K562 (cell line): ENCODE results near the gene COL24A1. TPM values are rescaled to one million over a fixed set of nuclear protein-coding genes. Genes with fewer than 3 reads are reported as not detected.

ENCODE experiments used
- ATAC-seq: fragments of 200-7000 bp; cut with Tn5 transposase; 3 replicates; pipeline ENCODE4 v1.9.1; 2020; ENCODE audit warnings: moderate library complexity
- BruUV-seq: library from RNA; stranded (reverse); fragments of 400-500 nt; replicated peaks from 2 replicates; lab custom pipeline; 2021; lab: Mats Ljungman, UMichigan
- CTCF ChIA-PET: fragments of 300-600 bp; formaldehyde crosslinking; extraction: SDS; loops from one replicate; lab custom pipeline; 2021; ENCODE audit warnings: low intra/inter-chr PET ratio; lab: Yijun Ruan, JAX
- POLR2A ChIA-PET: fragments of 300-600, 350-650 bp; sonication (Branson Sonifier 250); formaldehyde crosslinking; extraction: SDS; loops from one replicate; lab custom pipeline; 2021; ENCODE audit warnings: antibody characterized with exemption, inconsistent platforms; lab: Yijun Ruan, JAX
- DNase-seq, 4 experiments: peaks; one replicate each; pipeline versions ENCODE4 v3.0.0 to v3.0.0-alpha.2; 2011 to 2018; ENCODE audit warnings: low spot score in 3 of 4, mixed read lengths in 3 of 4; ENCODE audit errors: extremely low read depth in 1 of 4
- FAIRE-seq: peaks from 2 replicates; lab custom pipeline; 2011; peaks lifted over from hg19 to GRCh38; lab: Jason Lieb, UNC
- H2AFZ ChIP-seq: 2 replicates; pipeline ENCODE4 v1.6.0; 2011; ENCODE audit warnings: low read depth, low read length, control low read depth, inconsistent platforms
- H3K27ac ChIP-seq: fragments of 200-600 bp; 3 replicates; pipeline ENCODE4 v1.8.0; 2011; ENCODE audit warnings: low read depth, mild to moderate bottlenecking, control low read depth, inconsistent platforms, low read length, moderate library complexity, mixed read lengths; ENCODE audit errors: extremely low read depth
- H3K27me3 ChIP-seq, 2 experiments: fragments of 300-600 bp in 1 of 2; 2 replicates in 1 of 2; 3 replicates in 1 of 2; pipeline versions ENCODE4 v1.6.0 to v1.8.0; 2011; ENCODE audit warnings: inconsistent platforms in 2 of 2, low read length in 2 of 2, mild to moderate bottlenecking in 1 of 2, mixed read lengths in 1 of 2, moderate library complexity in 1 of 2; ENCODE audit not compliant: control insufficient read depth in 2 of 2, insufficient read depth in 2 of 2
- H3K36me3 ChIP-seq: fragments of 300-600 bp; 3 replicates; pipeline ENCODE4 v1.8.0; 2011; ENCODE audit warnings: mild to moderate bottlenecking, low read length, inconsistent platforms; ENCODE audit not compliant: control insufficient read depth, insufficient read depth
- H3K4me1 ChIP-seq, 2 experiments: fragments of 200-600 bp in 1 of 2; replicated peaks in 1 of 2; 2 replicates in 1 of 2; 3 replicates in 1 of 2; pipeline versions ENCODE4 v1.5.1 to v1.8.0; 2011; ENCODE audit warnings: inconsistent platforms in 2 of 2, low read length in 2 of 2, mild to moderate bottlenecking in 1 of 2, mixed read lengths in 1 of 2, moderate library complexity in 1 of 2; ENCODE audit not compliant: control insufficient read depth in 2 of 2, insufficient read depth in 2 of 2
- H3K4me2 ChIP-seq: 2 replicates; pipeline ENCODE4 v1.6.1; 2011; ENCODE audit warnings: low read length, control low read depth, inconsistent platforms, mixed read lengths; ENCODE audit not compliant: insufficient read depth
- H3K4me3 ChIP-seq: fragments of 200-600 bp; sonication (generic), shearing (Covaris generic); 2 replicates; pipeline ENCODE4 v1.5.1; 2016; ENCODE audit warnings: control low read depth, inconsistent platforms
- H3K79me2 ChIP-seq: fragments of 200-600 bp; 3 replicates; pipeline ENCODE4 v1.8.0; 2011; ENCODE audit warnings: low read length, inconsistent platforms; ENCODE audit not compliant: control insufficient read depth, insufficient read depth
- H3K9ac ChIP-seq, 2 experiments: 2 replicates each; pipeline versions ENCODE4 v1.6.0 to v1.6.1; 2011; ENCODE audit warnings: low read depth in 2 of 2, low read length in 2 of 2, control low read depth in 1 of 2, inconsistent platforms in 1 of 2, mild to moderate bottlenecking in 1 of 2, mixed read lengths in 1 of 2; ENCODE audit not compliant: insufficient read depth in 1 of 2
- H3K9me1 ChIP-seq: one replicate; pipeline ENCODE4 v1.6.0; 2011; ENCODE audit warnings: inconsistent platforms, mild to moderate bottlenecking, low read length, moderate library complexity; ENCODE audit not compliant: control insufficient read depth, insufficient read depth
- H3K9me3 ChIP-seq: replicated peaks from 2 replicates; pipeline ENCODE4 v1.5.1; 2011; ENCODE audit warnings: low read depth, low read length, inconsistent platforms; ENCODE audit not compliant: control insufficient read depth, insufficient read depth
- H4K20me1 ChIP-seq: replicated peaks from 2 replicates; pipeline ENCODE4 v1.6.1; 2011; ENCODE audit warnings: low read length, inconsistent platforms, mixed read lengths; ENCODE audit not compliant: control insufficient read depth, insufficient read depth
- EZH2 ChIP-seq: IDR thresholded peaks from 2 replicates; pipeline ENCODE4 v1.6.1; 2012; ENCODE audit warnings: low read depth, mild to moderate bottlenecking, inconsistent platforms, low read length, borderline replicate concordance
- FIP1L1 ChIP-seq: fragments of 200-400 bp; formaldehyde crosslinking; IDR thresholded peaks from 2 replicates; pipeline ENCODE4 v1.6.1; 2018; ENCODE audit warnings: mild to moderate bottlenecking, low read depth, low read length; ENCODE audit not compliant: poor library complexity, severe bottlenecking
- HEY1 ChIP-seq: fragments of 250-450 bp; sonication (Bioruptor Pico); IDR thresholded peaks from 2 replicates; pipeline ENCODE4 v1.5.0; 2020; ENCODE audit warnings: mild to moderate bottlenecking, moderate library complexity, borderline replicate concordance
- HNRNPLL ChIP-seq: fragments of 200-400 bp; formaldehyde crosslinking; IDR thresholded peaks from 2 replicates; pipeline ENCODE4 v1.6.1; 2017; ENCODE audit warnings: low read length, low read depth, mild to moderate bottlenecking; ENCODE audit not compliant: poor library complexity, severe bottlenecking
- MEF2A ChIP-seq: IDR thresholded peaks from 2 replicates; pipeline ENCODE4 v1.6.1; 2011; ENCODE audit warnings: low read depth, mild to moderate bottlenecking, low read length, moderate library complexity; ENCODE audit not compliant: control insufficient read depth
- OTX1 ChIP-seq: fragments of 450-650 bp; formaldehyde crosslinking; IDR thresholded peaks from 2 replicates; pipeline ENCODE4 v1.4.0; 2022; ENCODE audit warnings: mild to moderate bottlenecking
- POLR2A ChIP-seq: fragments of 450-650 bp; conservative IDR thresholded peaks from 2 replicates; pipeline ENCODE4 v1.6.1; 2016
- POLR3G ChIP-seq: IDR thresholded peaks from 2 replicates; pipeline ENCODE4 v1.6.1; 2011; ENCODE audit not compliant: insufficient read length, insufficient replicate concordance; ENCODE audit errors: extremely low read depth
- SMAD2 ChIP-seq: fragments of 150-350 bp; IDR thresholded peaks from 2 replicates; pipeline ENCODE4 v1.6.1; 2014; ENCODE audit warnings: low read depth, mild to moderate bottlenecking, low read length
- SRSF7 ChIP-seq: fragments of 200-400 bp; formaldehyde crosslinking; optimal IDR thresholded peaks from 2 replicates; pipeline ENCODE3; 2017; ENCODE audit warnings: mild to moderate bottlenecking, low read depth, low read length
- TBL1XR1 ChIP-seq, 2 experiments: IDR thresholded peaks; 2 replicates each; pipeline ENCODE4 v1.6.1; 2012; ENCODE audit warnings: improper control_type of control experiment in 2 of 2, low read length in 2 of 2, mild to moderate bottlenecking in 1 of 2
- TGIF2 ChIP-seq: sonication (generic); formaldehyde crosslinking; IDR thresholded peaks from 2 replicates; pipeline ENCODE4 v1.8.1; 2022; ENCODE audit warnings: mild to moderate bottlenecking, missing genetic modification reagents, moderate library complexity
- ZNF184 ChIP-seq: sonication (generic); formaldehyde crosslinking; IDR thresholded peaks from 2 replicates; pipeline ENCODE4 v1.5.0; 2020; ENCODE audit warnings: missing genetic modification reagents
- ZNF41 ChIP-seq: fragments of 250-450 bp; sonication (Bioruptor Pico); conservative IDR thresholded peaks from 2 replicates; pipeline ENCODE4 v1.4.0; 2020; ENCODE audit warnings: mild to moderate bottlenecking
- ZNF644 ChIP-seq: fragments of 200-800 bp; sonication (Bioruptor generic); IDR thresholded peaks from 2 replicates; pipeline ENCODE4 v1.6.1; 2016; ENCODE audit warnings: low read depth, missing genetic modification characterization, missing compliant biosample characterization
- ZNF717 ChIP-seq: fragments of 250-450 bp; sonication (Bioruptor Pico); IDR thresholded peaks from 2 replicates; pipeline ENCODE4 v1.5.0; 2021
- in situ Hi-C: fragments of 300-500 bp; cut with MboI; formaldehyde crosslinking; loops from 4 replicates; pipeline ENCODE4 v1.15.0; 2018; ENCODE audit warnings: inconsistent platforms, mixed read lengths
- intact Hi-C: fragments of 100-400 bp; cut with micrococcal nuclease; formaldehyde crosslinking; loops from 2 replicates; pipeline ENCODE4 v1.14.2; 2022
- polyA plus RNA-seq, 8 experiments: library from polyadenylated mRNA; depleted of rRNA in 4 of 8; stranded (reverse) in 5 of 8; unstranded in 3 of 8; fragments of >200 nt; fragmentation: Nextera tagmentation in 2 of 8; fragmentation: Illumina TruSeq in 1 of 8; extraction: Ambion mirVana in 2 of 8; extraction: Trizol in 1 of 8; gene quantifications; 2 replicates each; pipeline versions ENCODE4 v1.2.1 to v1.2.3, GENCODE V29; 2011 to 2014; ENCODE audit warnings: inconsistent platforms in 1 of 8, missing spikeins in 1 of 8
- total RNA-seq, 7 experiments: library from RNA; depleted of rRNA in 6 of 7; stranded (reverse); fragments of >200 nt in 6 of 7; fragmentation: Illumina TruSeq in 2 of 7; extraction: Trizol in 2 of 7; gene quantifications; 2 replicates each; pipeline versions ENCODE4 v1.2.1 to v1.2.3, GENCODE V29; 2011 to 2021; ENCODE audit warnings: low replicate concordance in 1 of 7
- TF ChIP-seq, protein P1 (sequence below): sonication (generic); formaldehyde crosslinking; IDR thresholded peaks from 2 replicates; pipeline ENCODE4 v1.9.0; 2022; ENCODE audit warnings: mild to moderate bottlenecking, missing genetic modification reagents
- TF ChIP-seq, protein P2 (sequence below): fragments of 450-650 bp; IDR thresholded peaks from 2 replicates; pipeline ENCODE4 v1.7.0; 2016; ENCODE audit warnings: borderline replicate concordance
- TF ChIP-seq, protein P3 (sequence below): fragments of 250-450 bp; sonication (Bioruptor Pico); IDR thresholded peaks from 2 replicates; pipeline ENCODE4 v1.5.0; 2021; ENCODE audit warnings: mild to moderate bottlenecking, borderline replicate concordance

COL24A1 gene
- total and polyA plus RNA-seq, 9 of the 15 experiments (the other 6 are each of a cell fraction or from before 2014, with no cell fraction given) = 0.01 to 0.06 (median 0.03) TPM; not detected in 2

DNA sequence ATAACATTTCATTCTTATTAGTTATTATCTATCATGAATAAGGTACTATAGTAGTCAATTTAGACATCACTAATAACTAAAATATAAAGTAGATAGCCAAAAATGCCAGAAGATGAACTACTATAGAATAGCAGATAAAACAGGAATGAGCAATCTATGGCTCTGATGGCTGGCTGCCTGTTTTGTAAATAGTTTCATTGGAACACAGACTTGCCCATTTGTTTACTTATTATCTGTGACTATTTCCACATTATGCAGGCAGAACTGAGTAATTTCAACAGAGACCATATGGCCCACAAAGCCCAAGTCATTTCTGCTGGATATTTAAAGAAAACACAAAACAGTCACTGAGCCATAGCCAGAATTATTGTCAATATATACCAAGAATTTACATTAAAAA lies 222.1 kb downstream of the COL24A1 start:
- Histone ChIP-seq H3K36me3 (no peaks in the 10 kb centered on the region), H3K9me3 (no peaks in the 10 kb centered on the region), H3K4me3 (no peak overlapping the region), H3K4me2 (no peak overlapping the region), H3K9me1 (no peaks in the 10 kb centered on the region), H3K79me2 (no peaks in the 10 kb centered on the region), H2AFZ (no peak overlapping the region), H3K27ac (no peak overlapping the region), H3K9ac (no peak overlapping the region), H4K20me1 (no peaks in the 10 kb centered on the region), H3K27me3 (no peaks in the 10 kb centered on the region), H3K4me1 (no peaks in the 10 kb centered on the region)
- CTCF ChIA-PET = no interaction called here
- intact Hi-C loops (no loop called here), in situ Hi-C loops (no loop called here)
- FAIRE-seq = no peak
- POLR2A ChIA-PET = no interaction called here
- DNase-seq = no peak
- BruUV-seq = no TSS peak
- ATAC-seq = no peak
- no peak for TF ChIP-seq HNRNPLL
- TF ChIP-seq, protein P1, sequence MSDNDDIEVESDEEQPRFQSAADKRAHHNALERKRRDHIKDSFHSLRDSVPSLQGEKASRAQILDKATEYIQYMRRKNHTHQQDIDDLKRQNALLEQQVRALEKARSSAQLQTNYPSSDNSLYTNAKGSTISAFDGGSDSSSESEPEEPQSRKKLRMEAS = no peak
- TF ChIP-seq SRSF7 = no peak
- TF ChIP-seq ZNF644 (tag) = no peak
- no peak for TF ChIP-seq HEY1 (CRISPR knock-in tag)
- TF ChIP-seq ZNF184 (CRISPR knock-in tag) = no peak
- no peak for TF ChIP-seq TBL1XR1 (IDR thresholded peaks at IDR 0.05; ENCODE audit: low read length in 2 of 2)
- TF ChIP-seq ZNF41 (CRISPR knock-in tag) = no peak
- no peak for TF ChIP-seq TGIF2
- no peak for TF ChIP-seq EZH2
- TF ChIP-seq, protein P2, sequence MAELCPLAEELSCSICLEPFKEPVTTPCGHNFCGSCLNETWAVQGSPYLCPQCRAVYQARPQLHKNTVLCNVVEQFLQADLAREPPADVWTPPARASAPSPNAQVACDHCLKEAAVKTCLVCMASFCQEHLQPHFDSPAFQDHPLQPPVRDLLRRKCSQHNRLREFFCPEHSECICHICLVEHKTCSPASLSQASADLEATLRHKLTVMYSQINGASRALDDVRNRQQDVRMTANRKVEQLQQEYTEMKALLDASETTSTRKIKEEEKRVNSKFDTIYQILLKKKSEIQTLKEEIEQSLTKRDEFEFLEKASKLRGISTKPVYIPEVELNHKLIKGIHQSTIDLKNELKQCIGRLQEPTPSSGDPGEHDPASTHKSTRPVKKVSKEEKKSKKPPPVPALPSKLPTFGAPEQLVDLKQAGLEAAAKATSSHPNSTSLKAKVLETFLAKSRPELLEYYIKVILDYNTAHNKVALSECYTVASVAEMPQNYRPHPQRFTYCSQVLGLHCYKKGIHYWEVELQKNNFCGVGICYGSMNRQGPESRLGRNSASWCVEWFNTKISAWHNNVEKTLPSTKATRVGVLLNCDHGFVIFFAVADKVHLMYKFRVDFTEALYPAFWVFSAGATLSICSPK = no peak
- TF ChIP-seq MEF2A = no peak
- no peak for TF ChIP-seq ZNF717 (CRISPR knock-in tag)
- TF ChIP-seq SMAD2 = no peak
- TF ChIP-seq, protein P3, sequence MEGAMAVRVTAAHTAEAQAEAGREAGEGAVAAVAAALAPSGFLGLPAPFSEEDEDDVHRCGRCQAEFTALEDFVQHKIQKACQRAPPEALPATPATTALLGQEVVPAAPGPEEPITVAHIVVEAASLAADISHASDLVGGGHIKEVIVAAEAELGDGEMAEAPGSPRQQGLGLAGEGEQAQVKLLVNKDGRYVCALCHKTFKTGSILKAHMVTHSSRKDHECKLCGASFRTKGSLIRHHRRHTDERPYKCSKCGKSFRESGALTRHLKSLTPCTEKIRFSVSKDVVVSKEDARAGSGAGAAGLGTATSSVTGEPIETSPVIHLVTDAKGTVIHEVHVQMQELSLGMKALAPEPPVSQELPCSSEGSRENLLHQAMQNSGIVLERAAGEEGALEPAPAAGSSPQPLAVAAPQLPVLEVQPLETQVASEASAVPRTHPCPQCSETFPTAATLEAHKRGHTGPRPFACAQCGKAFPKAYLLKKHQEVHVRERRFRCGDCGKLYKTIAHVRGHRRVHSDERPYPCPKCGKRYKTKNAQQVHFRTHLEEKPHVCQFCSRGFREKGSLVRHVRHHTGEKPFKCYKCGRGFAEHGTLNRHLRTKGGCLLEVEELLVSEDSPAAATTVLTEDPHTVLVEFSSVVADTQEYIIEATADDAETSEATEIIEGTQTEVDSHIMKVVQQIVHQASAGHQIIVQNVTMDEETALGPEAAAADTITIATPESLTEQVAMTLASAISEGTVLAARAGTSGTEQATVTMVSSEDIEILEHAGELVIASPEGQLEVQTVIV (CRISPR knock-in tag) = no peak
- TF ChIP-seq OTX1 (CRISPR knock-in tag) = no peak
- no peak for TF ChIP-seq FIP1L1
- no peak for TF ChIP-seq POLR3G
- no peak for TF ChIP-seq POLR2A
